ENCODE measurements around the gene CLHC1. TPM values are rescaled to one million over a fixed set of nuclear protein-coding genes. Genes with fewer than 3 reads are reported as not detected.
"Not testable (repeated sequence)": the region's sequence is repeated elsewhere in the genome, so short reads cannot be mapped to it uniquely, and the experiment has no call there.

The CLHC1 gene
- total RNA-seq: 1 to 10 TPM; 3.8 to 4.9 TPM
- 1 to 10 TPM in 1 of 2 donors, under 1 TPM in 1; 0.45 to 1.3 TPM for polyA plus RNA-seq

DNA sequence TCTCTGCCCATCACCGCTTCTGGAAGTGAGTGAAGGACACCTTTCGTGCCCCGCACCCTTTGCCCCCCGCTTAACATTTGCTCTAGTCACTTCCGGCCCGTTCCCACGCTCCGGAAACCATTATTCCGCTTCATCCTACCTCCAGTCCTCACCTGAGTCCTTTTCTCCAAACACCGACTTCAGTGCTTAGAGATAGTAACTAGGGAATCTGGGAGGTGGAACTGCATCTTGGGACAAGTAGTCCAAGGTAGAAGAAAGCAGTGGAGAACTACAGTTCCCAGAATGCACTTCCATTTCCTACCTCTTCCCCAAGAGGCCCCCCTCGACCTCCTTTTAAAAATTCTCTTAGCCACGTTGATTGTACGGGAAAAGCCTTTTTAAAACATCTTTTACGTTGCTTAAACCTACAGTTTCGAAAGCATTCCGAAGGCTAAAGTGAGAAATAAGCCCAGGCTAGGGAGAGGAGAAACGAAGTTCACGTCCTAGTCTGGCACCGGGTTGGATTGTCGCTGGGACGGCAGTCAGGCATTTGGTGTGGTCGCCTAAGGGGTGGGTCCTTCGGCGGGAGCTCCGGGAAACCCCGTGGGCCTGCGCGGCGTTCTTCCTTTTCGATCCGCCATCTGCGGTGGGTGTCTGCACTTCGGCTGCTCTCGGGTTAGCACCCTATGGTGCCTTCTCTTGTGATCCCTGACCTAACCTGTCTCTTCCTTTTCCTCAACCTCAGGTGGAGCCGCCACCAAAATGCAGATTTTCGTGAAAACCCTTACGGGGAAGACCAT, at the start of gene CLHC1, which contains the start of gene RPS27A:
Gene CLHC1 (minus strand): TSS at position 210 of the 779 bp plus-strand sequence. CDS start 9,882 bp downstream, outside the sequence.
Gene RPS27A (plus strand): TSS at position 605 of the 779 bp plus-strand sequence. CDS start 137 bp downstream, at position 742.
- H3K4me3 ChIP-seq (ENCODE audit: low read depth in 1 of 3, low read length in 3 of 3): peak within 1 kb of the TSS; percentile 69 to 99 (median 98)
- TF ChIP-seq MAX (IDR thresholded peaks at IDR 0.05) (peak; percentile 72), FOXA1 (IDR thresholded peaks at IDR 0.05) (no peak), NR2F2 (IDR thresholded peaks at IDR 0.05) (no peak), HNF4A (conservative IDR thresholded peaks at IDR 0.05) (peak in 1 of 2 donors; percentile 48), YY1 (IDR thresholded peaks at IDR 0.05) (peak; percentile 96), JUND (IDR thresholded peaks at IDR 0.05) (peak; percentile 31 to 49), REST (IDR thresholded peaks at IDR 0.05) (no peak), RXRA (IDR thresholded peaks at IDR 0.05) (peak; percentile 49 to 55), TAF1 (conservative IDR thresholded peaks at IDR 0.05) (peak; percentile 89), HNF4G (IDR thresholded peaks at IDR 0.05) (no peak), RAD21 (IDR thresholded peaks at IDR 0.05) (peak in 1 of 2 donors; percentile 38), SP1 (IDR thresholded peaks at IDR 0.05) (peak; percentile 65), FOXA2 (IDR thresholded peaks at IDR 0.05) (no peak), GABPA (IDR thresholded peaks at IDR 0.05 in 1 of 2, conservative IDR thresholded peaks at IDR 0.05 in 1 of 2) (peak; percentile 70 to 88), EGR1 (IDR thresholded peaks at IDR 0.05; ENCODE audit: low read depth in 2 of 2) (peak in 1 of 2 donors; percentile 32), CTCF (IDR thresholded peaks at IDR 0.05; ENCODE audit: low read depth, low read length, missing input control) (no peak)
- TF ChIP-seq, protein P1, sequence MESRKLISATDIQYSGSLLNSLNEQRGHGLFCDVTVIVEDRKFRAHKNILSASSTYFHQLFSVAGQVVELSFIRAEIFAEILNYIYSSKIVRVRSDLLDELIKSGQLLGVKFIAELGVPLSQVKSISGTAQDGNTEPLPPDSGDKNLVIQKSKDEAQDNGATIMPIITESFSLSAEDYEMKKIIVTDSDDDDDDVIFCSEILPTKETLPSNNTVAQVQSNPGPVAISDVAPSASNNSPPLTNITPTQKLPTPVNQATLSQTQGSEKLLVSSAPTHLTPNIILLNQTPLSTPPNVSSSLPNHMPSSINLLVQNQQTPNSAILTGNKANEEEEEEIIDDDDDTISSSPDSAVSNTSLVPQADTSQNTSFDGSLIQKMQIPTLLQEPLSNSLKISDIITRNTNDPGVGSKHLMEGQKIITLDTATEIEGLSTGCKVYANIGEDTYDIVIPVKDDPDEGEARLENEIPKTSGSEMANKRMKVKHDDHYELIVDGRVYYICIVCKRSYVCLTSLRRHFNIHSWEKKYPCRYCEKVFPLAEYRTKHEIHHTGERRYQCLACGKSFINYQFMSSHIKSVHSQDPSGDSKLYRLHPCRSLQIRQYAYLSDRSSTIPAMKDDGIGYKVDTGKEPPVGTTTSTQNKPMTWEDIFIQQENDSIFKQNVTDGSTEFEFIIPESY (IDR thresholded peaks at IDR 0.05): peak; percentile 77
- TF ChIP-seq, protein P2, sequence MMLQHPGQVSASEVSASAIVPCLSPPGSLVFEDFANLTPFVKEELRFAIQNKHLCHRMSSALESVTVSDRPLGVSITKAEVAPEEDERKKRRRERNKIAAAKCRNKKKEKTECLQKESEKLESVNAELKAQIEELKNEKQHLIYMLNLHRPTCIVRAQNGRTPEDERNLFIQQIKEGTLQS (IDR thresholded peaks at IDR 0.05): no peak
- no peaks in the 10 kb centered on the region for H3K9me3 ChIP-seq (ENCODE audit: control insufficient read depth in 4 of 4, low read length in 3 of 4)
- H3K36me3 ChIP-seq (ENCODE audit: control insufficient read depth in 4 of 4, insufficient read depth in 3 of 4, low read depth in 1 of 4, low read length in 3 of 4): peaks cover 7 to 25% (median 22%) of the 10 kb centered on the region in 4 donors
- DNase-seq (ENCODE audit: low spot score): peak; percentile 98
- H3K27me3 ChIP-seq (ENCODE audit: control insufficient read depth in 4 of 4, insufficient read depth in 4 of 4, low read length in 3 of 4): no peaks in the 10 kb centered on the region
- peaks cover 2 to 21% (median 11%) of the 10 kb centered on the region in 4 donors for H3K4me1 ChIP-seq (ENCODE audit: control insufficient read depth in 4 of 4, insufficient read depth in 4 of 4, low read length in 3 of 4)
- H3K9ac ChIP-seq (ENCODE audit: low read depth in 1 of 2, low read length in 2 of 2): peak within 1 kb of the TSS; percentile 91 to 98
- peak within 1 kb of the TSS; percentile 89 to 96 for H3K27ac ChIP-seq (ENCODE audit: low read depth in 1 of 2, low read length in 2 of 2)
- under 1% methylated on average over 37 of the region's 37 CpGs for WGBS

- H3K36me3 ChIP-seq (ENCODE audit: control insufficient read depth in 4 of 4, insufficient read depth in 3 of 4, low read depth in 1 of 4, low read length in 3 of 4); H3K4me3 ChIP-seq (ENCODE audit: low read depth in 1 of 3, low read length in 3 of 3); H3K9me3 ChIP-seq (ENCODE audit: control insufficient read depth in 4 of 4, low read length in 3 of 4); H3K9ac ChIP-seq (ENCODE audit: low read depth in 1 of 2, low read length in 2 of 2); H3K27ac ChIP-seq (ENCODE audit: low read depth in 1 of 2, low read length in 2 of 2); H3K27me3 ChIP-seq (ENCODE audit: control insufficient read depth in 4 of 4, insufficient read depth in 4 of 4, low read length in 3 of 4); DNase-seq (ENCODE audit: low spot score): not testable (repeated sequence)
- 96% methylated on average over 5 of the region's 5 CpGs for WGBS
- peaks cover 0 to 11% (median 5%) of the 10 kb centered on the region in 4 donors for H3K4me1 ChIP-seq (ENCODE audit: control insufficient read depth in 4 of 4, insufficient read depth in 4 of 4, low read length in 3 of 4)
Observed at GRCh38 chr2:55280851-55281546, 48.9 kb upstream of the CLHC1 start.

GRCh38 chr2:55279859-55280424, 47.8 kb upstream of the CLHC1 start:
- not testable (repeated sequence) for H3K4me3 ChIP-seq (ENCODE audit: low read depth in 1 of 3, low read length in 3 of 3); H3K36me3 ChIP-seq (ENCODE audit: control insufficient read depth in 4 of 4, insufficient read depth in 3 of 4, low read depth in 1 of 4, low read length in 3 of 4); H3K27me3 ChIP-seq (ENCODE audit: control insufficient read depth in 4 of 4, insufficient read depth in 4 of 4, low read length in 3 of 4); H3K9ac ChIP-seq (ENCODE audit: low read depth in 1 of 2, low read length in 2 of 2); DNase-seq (ENCODE audit: low spot score); H3K27ac ChIP-seq (ENCODE audit: low read depth in 1 of 2, low read length in 2 of 2); H3K9me3 ChIP-seq (ENCODE audit: control insufficient read depth in 4 of 4, low read length in 3 of 4)
- peaks cover 0 to 11% (median 4%) of the 10 kb centered on the region in 4 donors for H3K4me1 ChIP-seq (ENCODE audit: control insufficient read depth in 4 of 4, insufficient read depth in 4 of 4, low read length in 3 of 4)
- WGBS: 68% methylated on average over 7 of the region's 7 CpGs
